DMS153 treated with DMSO at 0.1 percent for 48 hours (cell line): ENCODE results near the gene CD99L2.

Experiments used
- DNase-seq: peaks from one replicate; lab custom pipeline; 2025; ENCODE audit not compliant: unreplicated experiment; lab: John Stamatoyannopoulos, UW

The CD99L2 gene

GRCh38 chrX:150806827-150807226, 91.6 kb downstream of the CD99L2 start:
- no peak for DNase-seq

GRCh38 chrX:150805736-150806135, 92.7 kb downstream of the CD99L2 start:
- no peak for DNase-seq

- no peak for DNase-seq
These were observed 105.4 kb downstream of the CD99L2 start for GRCh38 chrX:150792949-150793527.

GRCh38 chrX:150790021-150790420, 108.4 kb downstream of the CD99L2 start:
- DNase-seq, result no peak

- DNase-seq, result no peak
These were observed 116.8 kb downstream of the CD99L2 start for GRCh38 chrX:150781677-150782076.

GRCh38 chrX:150779385-150779784, 119.1 kb downstream of the CD99L2 start:
- no peak for DNase-seq

- DNase-seq, result no peak
These were observed 121.0 kb downstream of the CD99L2 start for GRCh38 chrX:150777328-150777992.

GRCh38 chrX:150775569-150776350, 122.7 kb downstream of the CD99L2 start:
- DNase-seq, result no peak

- DNase-seq, result no peak
These were observed 123.5 kb downstream of the CD99L2 start for GRCh38 chrX:150774798-150775568.

- no peak for DNase-seq
These were observed 124.8 kb downstream of the CD99L2 start for GRCh38 chrX:150773634-150774033.

GRCh38 chrX:150773117-150773516, 125.4 kb downstream of the CD99L2 start:
- no peak for DNase-seq

- DNase-seq, result peak; percentile 56
These were observed 126.1 kb downstream of the CD99L2 start for GRCh38 chrX:150772150-150772970.

- no peak for DNase-seq
These were observed 127.4 kb downstream of the CD99L2 start for GRCh38 chrX:150771116-150771515.

GRCh38 chrX:150770623-150771022, 127.8 kb downstream of the CD99L2 start:
- no peak for DNase-seq

- DNase-seq, result no peak
These were observed 129.1 kb downstream of the CD99L2 start for GRCh38 chrX:150769408-150769807.

- DNase-seq, result no peak
These were observed 129.8 kb downstream of the CD99L2 start for GRCh38 chrX:150768580-150769190.

- DNase-seq, result no peak
These were observed 130.4 kb downstream of the CD99L2 start for GRCh38 chrX:150768132-150768485.

- DNase-seq, result no peak
These were observed 130.9 kb downstream of the CD99L2 start for GRCh38 chrX:150767475-150768131.

- no peak for DNase-seq
These were observed 131.4 kb downstream of the CD99L2 start for GRCh38 chrX:150767045-150767395.
